ENCODE data around the gene IQSEC1.

GRCh38 chr3:12987602-12988001 lies 85.6 kb downstream of the IQSEC1 start:
- TF ChIP-seq EZH2phosphoT487 (IDR thresholded peaks at IDR 0.05; ENCODE audit: unreplicated experiment): no peak
- TF ChIP-seq, protein P1, sequence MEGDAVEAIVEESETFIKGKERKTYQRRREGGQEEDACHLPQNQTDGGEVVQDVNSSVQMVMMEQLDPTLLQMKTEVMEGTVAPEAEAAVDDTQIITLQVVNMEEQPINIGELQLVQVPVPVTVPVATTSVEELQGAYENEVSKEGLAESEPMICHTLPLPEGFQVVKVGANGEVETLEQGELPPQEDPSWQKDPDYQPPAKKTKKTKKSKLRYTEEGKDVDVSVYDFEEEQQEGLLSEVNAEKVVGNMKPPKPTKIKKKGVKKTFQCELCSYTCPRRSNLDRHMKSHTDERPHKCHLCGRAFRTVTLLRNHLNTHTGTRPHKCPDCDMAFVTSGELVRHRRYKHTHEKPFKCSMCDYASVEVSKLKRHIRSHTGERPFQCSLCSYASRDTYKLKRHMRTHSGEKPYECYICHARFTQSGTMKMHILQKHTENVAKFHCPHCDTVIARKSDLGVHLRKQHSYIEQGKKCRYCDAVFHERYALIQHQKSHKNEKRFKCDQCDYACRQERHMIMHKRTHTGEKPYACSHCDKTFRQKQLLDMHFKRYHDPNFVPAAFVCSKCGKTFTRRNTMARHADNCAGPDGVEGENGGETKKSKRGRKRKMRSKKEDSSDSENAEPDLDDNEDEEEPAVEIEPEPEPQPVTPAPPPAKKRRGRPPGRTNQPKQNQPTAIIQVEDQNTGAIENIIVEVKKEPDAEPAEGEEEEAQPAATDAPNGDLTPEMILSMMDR (conservative IDR thresholded peaks at IDR 0.05; ENCODE audit: low read depth in 2 of 2): no peak
- no peak for TF ChIP-seq POLR2AphosphoS5 (IDR thresholded peaks at IDR 0.05; ENCODE audit: low read depth)
- TF ChIP-seq, protein P2, sequence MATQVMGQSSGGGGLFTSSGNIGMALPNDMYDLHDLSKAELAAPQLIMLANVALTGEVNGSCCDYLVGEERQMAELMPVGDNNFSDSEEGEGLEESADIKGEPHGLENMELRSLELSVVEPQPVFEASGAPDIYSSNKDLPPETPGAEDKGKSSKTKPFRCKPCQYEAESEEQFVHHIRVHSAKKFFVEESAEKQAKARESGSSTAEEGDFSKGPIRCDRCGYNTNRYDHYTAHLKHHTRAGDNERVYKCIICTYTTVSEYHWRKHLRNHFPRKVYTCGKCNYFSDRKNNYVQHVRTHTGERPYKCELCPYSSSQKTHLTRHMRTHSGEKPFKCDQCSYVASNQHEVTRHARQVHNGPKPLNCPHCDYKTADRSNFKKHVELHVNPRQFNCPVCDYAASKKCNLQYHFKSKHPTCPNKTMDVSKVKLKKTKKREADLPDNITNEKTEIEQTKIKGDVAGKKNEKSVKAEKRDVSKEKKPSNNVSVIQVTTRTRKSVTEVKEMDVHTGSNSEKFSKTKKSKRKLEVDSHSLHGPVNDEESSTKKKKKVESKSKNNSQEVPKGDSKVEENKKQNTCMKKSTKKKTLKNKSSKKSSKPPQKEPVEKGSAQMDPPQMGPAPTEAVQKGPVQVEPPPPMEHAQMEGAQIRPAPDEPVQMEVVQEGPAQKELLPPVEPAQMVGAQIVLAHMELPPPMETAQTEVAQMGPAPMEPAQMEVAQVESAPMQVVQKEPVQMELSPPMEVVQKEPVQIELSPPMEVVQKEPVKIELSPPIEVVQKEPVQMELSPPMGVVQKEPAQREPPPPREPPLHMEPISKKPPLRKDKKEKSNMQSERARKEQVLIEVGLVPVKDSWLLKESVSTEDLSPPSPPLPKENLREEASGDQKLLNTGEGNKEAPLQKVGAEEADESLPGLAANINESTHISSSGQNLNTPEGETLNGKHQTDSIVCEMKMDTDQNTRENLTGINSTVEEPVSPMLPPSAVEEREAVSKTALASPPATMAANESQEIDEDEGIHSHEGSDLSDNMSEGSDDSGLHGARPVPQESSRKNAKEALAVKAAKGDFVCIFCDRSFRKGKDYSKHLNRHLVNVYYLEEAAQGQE (IDR thresholded peaks at IDR 0.05; ENCODE audit: unreplicated experiment): no peak
- no peak for TF ChIP-seq JUNB (IDR thresholded peaks at IDR 0.05; ENCODE audit: unreplicated experiment)
- TF ChIP-seq STAT1 (IDR thresholded peaks at IDR 0.05; ENCODE audit: unreplicated experiment): no peak
- no peak for TF ChIP-seq EZH2 (IDR thresholded peaks at IDR 0.05; ENCODE audit: low read depth, unreplicated experiment)
